HepG2 (cell line): ENCODE results near the gene POLR3F. TPM values are rescaled to one million over a fixed set of nuclear protein-coding genes. Genes with fewer than 3 reads are reported as not detected.

Experiments used
- CAMTA2 ChIP-seq: sonication (generic); formaldehyde crosslinking; IDR thresholded peaks from 2 replicates; pipeline ENCODE4 v1.4.0; 2020; ENCODE audit warnings: mild to moderate bottlenecking, missing genetic modification reagents, borderline replicate concordance
- HHEX ChIP-seq: IDR thresholded peaks from 2 replicates; pipeline ENCODE4 v1.6.1; 2016; ENCODE audit warnings: control low read depth
- KMT2B ChIP-seq: IDR thresholded peaks from 2 replicates; pipeline ENCODE4 v1.6.1; 2016; ENCODE audit warnings: missing genetic modification reagents, missing compliant biosample characterization
- NFIC ChIP-seq: IDR thresholded peaks from 2 replicates; pipeline ENCODE4 v1.6.1; 2012; ENCODE audit warnings: mild to moderate bottlenecking, low read length, inconsistent platforms
- ZFP82 ChIP-seq: sonication (generic); formaldehyde crosslinking; IDR thresholded peaks from 2 replicates; pipeline ENCODE4 v1.5.1; 2020; ENCODE audit warnings: mild to moderate bottlenecking, missing genetic modification reagents, borderline replicate concordance
- ZNF431 ChIP-seq: sonication (generic); formaldehyde crosslinking; IDR thresholded peaks from 2 replicates; pipeline ENCODE4 v1.9.0; 2022; ENCODE audit warnings: missing genetic modification reagents, low read depth, mild to moderate bottlenecking, borderline replicate concordance
- ZNF614 ChIP-seq: IDR thresholded peaks from 2 replicates; pipeline ENCODE4 v1.6.1; 2018; ENCODE audit warnings: missing biosample characterization, missing genetic modification reagents, inconsistent platforms, borderline replicate concordance
- ZNF616 ChIP-seq: sonication (generic); formaldehyde crosslinking; IDR thresholded peaks from 2 replicates; pipeline ENCODE4 v1.5.0; 2020; ENCODE audit warnings: low read depth, mild to moderate bottlenecking, missing genetic modification reagents
- polyA plus RNA-seq, 8 experiments: library from polyadenylated mRNA; depleted of rRNA in 3 of 8; stranded (reverse) in 7 of 8; unstranded in 1 of 8; fragments of >200 nt; fragmentation: Illumina TruSeq in 4 of 8; extraction: Trizol in 4 of 8; gene quantifications; 2 replicates each; pipeline versions ENCODE4 v1.2.1 to v1.2.3, GENCODE V29; 2011 to 2016; ENCODE audit warnings: low read depth in 4 of 8, missing spikeins in 1 of 8, mixed read lengths in 1 of 8; ENCODE audit not compliant: insufficient read depth in 1 of 8
- total RNA-seq, 5 experiments: library from RNA; depleted of rRNA; stranded (reverse); fragments of >200 nt; fragmentation: Illumina TruSeq; extraction: Trizol; gene quantifications; 2 replicates each; pipeline ENCODE4 v1.2.3, GENCODE V29; 2016; ENCODE audit warnings: low read depth in 1 of 5
- TF ChIP-seq, protein P1 (sequence below): sonication (generic); formaldehyde crosslinking; IDR thresholded peaks from 2 replicates; pipeline ENCODE4 v1.4.0; 2020; ENCODE audit warnings: missing genetic modification reagents
- TF ChIP-seq, protein P2 (sequence below): sonication (generic); formaldehyde crosslinking; IDR thresholded peaks from 2 replicates; pipeline ENCODE4 v1.4.0; 2020; ENCODE audit warnings: missing genetic modification reagents
- TF ChIP-seq, protein P3 (sequence below): sonication (generic); formaldehyde crosslinking; IDR thresholded peaks from 2 replicates; pipeline ENCODE4; 2020; ENCODE audit warnings: missing genetic modification reagents, mild to moderate bottlenecking, borderline replicate concordance
- TF ChIP-seq, protein P4 (sequence below): sonication (generic); formaldehyde crosslinking; IDR thresholded peaks from 2 replicates; pipeline ENCODE4 v1.8.1; 2023; ENCODE audit warnings: missing genetic modification reagents, mild to moderate bottlenecking, borderline replicate concordance
- TF ChIP-seq, protein P5 (sequence below): sonication (generic); formaldehyde crosslinking; IDR thresholded peaks from 2 replicates; pipeline ENCODE4 v1.4.0; 2020; ENCODE audit warnings: mild to moderate bottlenecking, missing genetic modification reagents

Gene POLR3F
- total and polyA plus RNA-seq, 2 of the 13 experiments (the other 11 are each of a cell fraction or from before 2014, with no cell fraction given) = 11.7 to 25.5 TPM

DNA sequence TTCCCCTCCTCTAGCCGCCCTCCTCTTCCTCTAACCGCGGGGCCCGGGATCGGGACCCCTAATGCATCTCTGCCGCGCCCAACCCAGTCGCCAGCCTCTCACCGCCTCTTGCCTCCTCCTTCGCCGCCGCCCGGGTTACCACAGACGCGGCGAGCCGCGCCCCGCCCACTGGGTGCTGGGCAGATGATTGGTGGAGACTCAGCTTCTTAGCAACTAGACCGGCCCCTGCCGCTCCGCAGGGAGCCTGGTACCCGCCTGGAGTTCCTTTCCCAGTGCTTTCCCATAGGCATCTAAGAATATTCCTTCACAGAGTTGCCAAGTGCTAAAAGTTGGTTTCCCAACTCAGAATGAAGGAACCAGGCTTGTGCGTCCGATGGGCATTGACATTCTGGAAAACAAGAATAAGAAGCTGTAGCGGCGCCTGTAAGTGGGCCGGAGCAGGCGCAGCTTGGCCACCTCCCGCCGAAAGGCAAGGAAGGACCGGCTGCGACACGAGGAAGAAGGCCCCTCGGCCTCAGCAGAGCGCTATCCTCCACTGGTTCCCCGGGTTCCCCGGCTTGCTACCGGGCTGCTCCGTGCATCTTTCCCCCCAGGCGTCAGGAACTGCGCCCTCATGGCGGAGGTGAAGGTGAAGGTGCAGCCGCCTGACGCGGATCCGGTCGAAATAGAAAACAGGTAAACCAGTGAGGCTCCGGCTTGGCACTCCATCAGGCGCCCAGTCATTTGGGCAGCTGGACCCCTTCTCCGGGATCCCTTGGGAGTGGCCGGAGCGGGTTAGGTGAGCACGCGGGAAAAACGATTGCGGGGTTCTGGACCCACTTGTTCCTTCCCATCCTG is at the start of gene POLR3F, which contains the start of gene DZANK1 (continued):
- TF ChIP-seq, protein P1, sequence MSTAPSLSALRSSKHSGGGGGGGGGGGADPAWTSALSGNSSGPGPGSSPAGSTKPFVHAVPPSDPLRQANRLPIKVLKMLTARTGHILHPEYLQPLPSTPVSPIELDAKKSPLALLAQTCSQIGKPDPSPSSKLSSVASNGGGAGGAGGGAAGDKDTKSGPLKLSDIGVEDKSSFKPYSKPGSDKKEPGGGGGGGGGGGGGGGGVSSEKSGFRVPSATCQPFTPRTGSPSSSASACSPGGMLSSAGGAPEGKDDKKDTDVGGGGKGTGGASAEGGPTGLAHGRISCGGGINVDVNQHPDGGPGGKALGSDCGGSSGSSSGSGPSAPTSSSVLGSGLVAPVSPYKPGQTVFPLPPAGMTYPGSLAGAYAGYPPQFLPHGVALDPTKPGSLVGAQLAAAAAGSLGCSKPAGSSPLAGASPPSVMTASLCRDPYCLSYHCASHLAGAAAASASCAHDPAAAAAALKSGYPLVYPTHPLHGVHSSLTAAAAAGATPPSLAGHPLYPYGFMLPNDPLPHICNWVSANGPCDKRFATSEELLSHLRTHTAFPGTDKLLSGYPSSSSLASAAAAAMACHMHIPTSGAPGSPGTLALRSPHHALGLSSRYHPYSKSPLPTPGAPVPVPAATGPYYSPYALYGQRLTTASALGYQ (CRISPR knock-in tag) = peak; percentile 84
- TF ChIP-seq CAMTA2 (no peak), ZNF616 (no peak), ZFP82 (peak; percentile 80), KMT2B (peak; percentile 99), ZNF431 (no peak; the same call in 1 of the 2 replicates), ZNF614 (CRISPR knock-in tag) (peak; percentile 57; the same call in 1 of the 2 replicates), NFIC (peak; percentile 73), HHEX (CRISPR knock-in tag) (no peak)
- TF ChIP-seq, protein P2, sequence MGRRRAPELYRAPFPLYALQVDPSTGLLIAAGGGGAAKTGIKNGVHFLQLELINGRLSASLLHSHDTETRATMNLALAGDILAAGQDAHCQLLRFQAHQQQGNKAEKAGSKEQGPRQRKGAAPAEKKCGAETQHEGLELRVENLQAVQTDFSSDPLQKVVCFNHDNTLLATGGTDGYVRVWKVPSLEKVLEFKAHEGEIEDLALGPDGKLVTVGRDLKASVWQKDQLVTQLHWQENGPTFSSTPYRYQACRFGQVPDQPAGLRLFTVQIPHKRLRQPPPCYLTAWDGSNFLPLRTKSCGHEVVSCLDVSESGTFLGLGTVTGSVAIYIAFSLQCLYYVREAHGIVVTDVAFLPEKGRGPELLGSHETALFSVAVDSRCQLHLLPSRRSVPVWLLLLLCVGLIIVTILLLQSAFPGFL (CRISPR knock-in tag) = no peak
- TF ChIP-seq, protein P3, sequence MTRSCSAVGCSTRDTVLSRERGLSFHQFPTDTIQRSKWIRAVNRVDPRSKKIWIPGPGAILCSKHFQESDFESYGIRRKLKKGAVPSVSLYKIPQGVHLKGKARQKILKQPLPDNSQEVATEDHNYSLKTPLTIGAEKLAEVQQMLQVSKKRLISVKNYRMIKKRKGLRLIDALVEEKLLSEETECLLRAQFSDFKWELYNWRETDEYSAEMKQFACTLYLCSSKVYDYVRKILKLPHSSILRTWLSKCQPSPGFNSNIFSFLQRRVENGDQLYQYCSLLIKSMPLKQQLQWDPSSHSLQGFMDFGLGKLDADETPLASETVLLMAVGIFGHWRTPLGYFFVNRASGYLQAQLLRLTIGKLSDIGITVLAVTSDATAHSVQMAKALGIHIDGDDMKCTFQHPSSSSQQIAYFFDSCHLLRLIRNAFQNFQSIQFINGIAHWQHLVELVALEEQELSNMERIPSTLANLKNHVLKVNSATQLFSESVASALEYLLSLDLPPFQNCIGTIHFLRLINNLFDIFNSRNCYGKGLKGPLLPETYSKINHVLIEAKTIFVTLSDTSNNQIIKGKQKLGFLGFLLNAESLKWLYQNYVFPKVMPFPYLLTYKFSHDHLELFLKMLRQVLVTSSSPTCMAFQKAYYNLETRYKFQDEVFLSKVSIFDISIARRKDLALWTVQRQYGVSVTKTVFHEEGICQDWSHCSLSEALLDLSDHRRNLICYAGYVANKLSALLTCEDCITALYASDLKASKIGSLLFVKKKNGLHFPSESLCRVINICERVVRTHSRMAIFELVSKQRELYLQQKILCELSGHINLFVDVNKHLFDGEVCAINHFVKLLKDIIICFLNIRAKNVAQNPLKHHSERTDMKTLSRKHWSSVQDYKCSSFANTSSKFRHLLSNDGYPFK (CRISPR knock-in tag) = peak; percentile 97; the same call in 1 of the 2 replicates
- TF ChIP-seq, protein P4, sequence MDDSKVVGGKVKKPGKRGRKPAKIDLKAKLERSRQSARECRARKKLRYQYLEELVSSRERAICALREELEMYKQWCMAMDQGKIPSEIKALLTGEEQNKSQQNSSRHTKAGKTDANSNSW (CRISPR knock-in tag) = no peak
- TF ChIP-seq, protein P5, sequence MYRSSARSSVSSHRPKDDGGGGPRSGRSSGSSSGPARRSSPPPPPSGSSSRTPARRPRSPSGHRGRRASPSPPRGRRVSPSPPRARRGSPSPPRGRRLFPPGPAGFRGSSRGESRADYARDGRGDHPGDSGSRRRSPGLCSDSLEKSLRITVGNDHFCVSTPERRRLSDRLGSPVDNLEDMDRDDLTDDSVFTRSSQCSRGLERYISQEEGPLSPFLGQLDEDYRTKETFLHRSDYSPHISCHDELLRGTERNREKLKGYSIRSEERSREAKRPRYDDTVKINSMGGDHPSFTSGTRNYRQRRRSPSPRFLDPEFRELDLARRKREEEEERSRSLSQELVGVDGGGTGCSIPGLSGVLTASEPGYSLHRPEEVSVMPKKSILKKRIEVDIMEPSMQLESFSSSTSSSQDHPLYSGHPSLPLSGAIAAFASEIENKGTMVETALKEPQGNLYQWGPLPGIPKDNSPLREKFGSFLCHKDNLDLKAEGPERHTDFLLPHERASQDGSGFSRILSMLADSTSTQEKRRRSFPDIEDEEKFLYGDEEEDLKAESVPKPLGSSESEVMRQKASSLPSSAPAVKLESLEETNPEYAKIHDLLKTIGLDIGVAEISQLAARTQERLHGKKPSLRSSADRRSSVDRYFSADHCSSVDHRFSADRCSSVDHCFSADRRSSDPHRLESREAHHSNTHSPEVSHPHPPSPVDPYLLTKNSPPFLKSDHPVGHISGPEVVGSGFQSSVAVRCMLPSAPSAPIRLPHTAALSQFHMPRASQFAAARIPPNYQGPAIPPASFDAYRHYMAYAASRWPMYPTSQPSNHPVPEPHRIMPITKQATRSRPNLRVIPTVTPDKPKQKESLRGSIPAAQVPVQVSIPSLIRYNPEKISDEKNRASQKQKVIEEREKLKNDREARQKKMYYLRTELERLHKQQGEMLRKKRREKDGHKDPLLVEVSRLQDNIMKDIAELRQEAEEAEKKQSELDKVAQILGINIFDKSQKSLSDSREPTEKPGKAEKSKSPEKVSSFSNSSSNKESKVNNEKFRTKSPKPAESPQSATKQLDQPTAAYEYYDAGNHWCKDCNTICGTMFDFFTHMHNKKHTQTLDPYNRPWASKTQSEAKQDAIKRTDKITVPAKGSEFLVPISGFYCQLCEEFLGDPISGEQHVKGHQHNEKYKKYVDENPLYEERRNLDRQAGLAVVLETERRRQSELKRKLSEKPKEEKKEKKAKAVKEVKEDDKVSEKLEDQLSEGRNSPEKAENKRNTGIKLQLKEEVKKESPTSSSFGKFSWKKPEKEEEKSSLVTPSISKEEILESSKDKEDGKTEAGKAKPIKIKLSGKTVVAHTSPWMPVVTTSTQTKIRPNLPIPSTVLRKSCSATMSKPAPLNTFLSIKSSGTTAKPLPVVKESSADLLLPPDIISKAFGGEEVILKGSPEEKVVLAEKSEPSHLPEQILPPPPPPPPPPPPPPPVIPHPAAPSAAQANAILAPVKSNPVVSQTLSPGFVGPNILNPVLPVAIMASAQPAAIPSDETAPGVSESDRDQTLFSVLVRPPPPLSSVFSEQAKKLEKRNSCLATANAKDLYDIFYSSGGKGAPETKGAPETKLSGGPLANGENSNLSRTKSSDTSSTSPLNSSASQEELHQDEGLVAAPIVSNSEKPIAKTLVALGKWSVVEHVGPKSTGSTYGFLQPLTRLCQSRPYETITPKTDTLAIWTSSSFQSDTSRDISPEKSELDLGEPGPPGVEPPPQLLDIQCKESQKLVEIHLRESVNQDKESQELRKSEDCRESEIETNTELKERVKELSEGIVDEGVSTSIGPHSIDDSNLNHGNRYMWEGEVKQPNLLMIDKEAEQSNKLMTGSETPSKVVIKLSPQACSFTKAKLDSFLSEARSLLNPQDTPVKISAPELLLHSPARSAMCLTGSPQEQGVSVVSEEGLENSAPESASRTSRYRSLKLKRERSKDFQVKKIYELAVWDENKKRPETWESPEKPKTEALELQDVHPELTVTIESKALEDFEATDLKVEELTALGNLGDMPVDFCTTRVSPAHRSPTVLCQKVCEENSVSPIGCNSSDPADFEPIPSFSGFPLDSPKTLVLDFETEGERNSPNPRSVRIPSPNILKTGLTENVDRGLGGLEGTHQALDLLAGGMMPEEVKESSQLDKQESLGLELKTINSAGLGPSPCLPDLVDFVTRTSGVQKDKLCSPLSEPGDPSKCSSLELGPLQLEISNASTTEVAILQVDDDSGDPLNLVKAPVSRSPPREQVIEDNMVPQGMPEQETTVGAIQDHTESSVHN (CRISPR knock-in tag) = no peak
